Central memory CD8-positive, alpha-beta T cell (primary cell): ENCODE measurements around the gene ST3GAL4.

Source experiments
- ATAC-seq: fragments of 150-1000 bp; cut with Tn5 transposase; replicated peaks from 2 replicates; pipeline ENCODE4 v1.10.0; 2022; ENCODE audit warnings: mild to moderate bottlenecking, moderate FRiP score, moderate number of reproducible peaks; ENCODE audit not compliant: poor library complexity, severe bottlenecking; ENCODE audit errors: extremely low read depth
- DNase-seq, 2 donors: peaks; one replicate each; pipeline ENCODE4 v3.0.0; 2021; ENCODE audit warnings: low spot score in 2 of 2
- H3K27ac Mint-ChIP-seq: one replicate; pipeline ENCODE4 v1.8.0; 2022; ENCODE audit warnings: low read depth, mild to moderate bottlenecking, moderate library complexity, mixed read lengths
- H3K27me3 Mint-ChIP-seq: one replicate; pipeline ENCODE4 v1.8.0; 2022; ENCODE audit warnings: mixed read lengths
- H3K36me3 Mint-ChIP-seq: one replicate; pipeline ENCODE4 v1.8.0; 2022; ENCODE audit warnings: mild to moderate bottlenecking, moderate library complexity, mixed read lengths; ENCODE audit not compliant: insufficient read depth
- H3K4me1 Mint-ChIP-seq: one replicate; pipeline ENCODE4 v1.8.0; 2022; ENCODE audit warnings: mixed read lengths
- H3K4me3 Mint-ChIP-seq: one replicate; pipeline ENCODE4 v1.8.0; 2022; ENCODE audit warnings: mild to moderate bottlenecking, moderate library complexity, mixed read lengths
- H3K9me3 Mint-ChIP-seq: one replicate; pipeline ENCODE4 v1.8.0; 2022; ENCODE audit warnings: mixed read lengths

Gene ST3GAL4

GRCh38 chr11:126438691-126439090 is 83.2 kb downstream of the ST3GAL4 start:
- Mint-ChIP-seq H3K4me1 (peaks cover 7% of the 10 kb centered on the region), H3K36me3 (no peaks in the 10 kb centered on the region), H3K27me3 (no peaks in the 10 kb centered on the region), H3K4me3 (no peak overlapping the region), H3K27ac (no peak overlapping the region), H3K9me3 (no peaks in the 10 kb centered on the region)
- no peak for ATAC-seq
- no peak for DNase-seq

- H3K9me3 Mint-ChIP-seq = no peaks in the 10 kb centered on the region
- H3K4me1 Mint-ChIP-seq = peaks cover 7% of the 10 kb centered on the region
- no peak overlapping the region for H3K4me3 Mint-ChIP-seq
- H3K36me3 Mint-ChIP-seq = no peaks in the 10 kb centered on the region
- ATAC-seq (no peak), DNase-seq (no peak)
- no peak overlapping the region for H3K27ac Mint-ChIP-seq
- no peaks in the 10 kb centered on the region for H3K27me3 Mint-ChIP-seq
Observed at GRCh38 chr11:126440276-126440675, 84.8 kb downstream of the ST3GAL4 start.

- Mint-ChIP-seq H3K4me1 (peaks cover 7% of the 10 kb centered on the region), H3K9me3 (no peaks in the 10 kb centered on the region), H3K4me3 (no peak overlapping the region), H3K27ac (no peak overlapping the region), H3K36me3 (no peaks in the 10 kb centered on the region), H3K27me3 (no peaks in the 10 kb centered on the region)
- ATAC-seq (peak; percentile 40), DNase-seq (peak; percentile 58 to 66)
Observed at GRCh38 chr11:126440792-126441514, 85.5 kb downstream of the ST3GAL4 start.

- no peaks in the 10 kb centered on the region for H3K36me3 Mint-ChIP-seq
- no peak for DNase-seq
- H3K4me3 Mint-ChIP-seq = no peak overlapping the region
Observed at GRCh38 chr11:126443120-126443519, 87.6 kb downstream of the ST3GAL4 start.

GRCh38 chr11:126444072-126444471 is 88.6 kb downstream of the ST3GAL4 start:
- H3K4me1 Mint-ChIP-seq = peaks cover 7% of the 10 kb centered on the region
- H3K27ac Mint-ChIP-seq = no peak overlapping the region
- no peak overlapping the region for H3K4me3 Mint-ChIP-seq
- no peaks in the 10 kb centered on the region for H3K27me3 Mint-ChIP-seq
- no peaks in the 10 kb centered on the region for H3K9me3 Mint-ChIP-seq
- DNase-seq = no peak
- H3K36me3 Mint-ChIP-seq = no peaks in the 10 kb centered on the region
- ATAC-seq = no peak

More at GRCh38 chr11:126443120-126443519, 87.6 kb downstream of the ST3GAL4 start:
- Mint-ChIP-seq H3K9me3 (no peaks in the 10 kb centered on the region), H3K4me1 (peaks cover 7% of the 10 kb centered on the region), H3K27ac (no peak overlapping the region), H3K27me3 (no peaks in the 10 kb centered on the region)
- ATAC-seq = no peak

- H3K4me3 Mint-ChIP-seq = no peak overlapping the region
- H3K4me1 Mint-ChIP-seq = no peaks in the 10 kb centered on the region
- H3K36me3 Mint-ChIP-seq = peaks cover 2% of the 10 kb centered on the region
- no peak overlapping the region for H3K27ac Mint-ChIP-seq
- DNase-seq (no peak), ATAC-seq (no peak)
- no peaks in the 10 kb centered on the region for H3K27me3 Mint-ChIP-seq
- peaks cover 11% of the 10 kb centered on the region for H3K9me3 Mint-ChIP-seq
Observed at GRCh38 chr11:126446581-126446980, 91.1 kb downstream of the ST3GAL4 start.

GRCh38 chr11:126450198-126450597 is 94.7 kb downstream of the ST3GAL4 start:
- Mint-ChIP-seq H3K9me3 (peaks cover 11% of the 10 kb centered on the region), H3K4me3 (no peak overlapping the region), H3K4me1 (no peaks in the 10 kb centered on the region), H3K36me3 (peaks cover 2% of the 10 kb centered on the region), H3K27me3 (no peaks in the 10 kb centered on the region), H3K27ac (no peak overlapping the region)
- DNase-seq = no peak
- ATAC-seq = no peak

GRCh38 chr11:126450806-126451205 is 95.3 kb downstream of the ST3GAL4 start:
- DNase-seq (no peak), ATAC-seq (no peak)
- Mint-ChIP-seq H3K9me3 (peaks cover 11% of the 10 kb centered on the region), H3K36me3 (peaks cover 2% of the 10 kb centered on the region), H3K4me1 (no peaks in the 10 kb centered on the region), H3K27me3 (no peaks in the 10 kb centered on the region), H3K27ac (no peak overlapping the region), H3K4me3 (no peak overlapping the region)

- DNase-seq (no peak), ATAC-seq (no peak)
- H3K9me3 Mint-ChIP-seq = peaks cover 11% of the 10 kb centered on the region
- H3K27me3 Mint-ChIP-seq = no peaks in the 10 kb centered on the region
- H3K27ac Mint-ChIP-seq = no peak overlapping the region
- H3K36me3 Mint-ChIP-seq = peaks cover 3% of the 10 kb centered on the region
- H3K4me3 Mint-ChIP-seq = no peak overlapping the region
- H3K4me1 Mint-ChIP-seq = no peaks in the 10 kb centered on the region
Observed at GRCh38 chr11:126451211-126451802, 95.8 kb downstream of the ST3GAL4 start.

GRCh38 chr11:126452241-126453101 is 97.0 kb downstream of the ST3GAL4 start:
- Mint-ChIP-seq H3K27ac (no peak overlapping the region), H3K27me3 (no peaks in the 10 kb centered on the region), H3K9me3 (peaks cover 11% of the 10 kb centered on the region), H3K4me3 (no peak overlapping the region), H3K4me1 (no peaks in the 10 kb centered on the region), H3K36me3 (peaks cover 3% of the 10 kb centered on the region)
- no peak for ATAC-seq
- no peak for DNase-seq

- no peaks in the 10 kb centered on the region for H3K4me1 Mint-ChIP-seq
- H3K4me3 Mint-ChIP-seq = no peak overlapping the region
- H3K27ac Mint-ChIP-seq = no peak overlapping the region
- H3K36me3 Mint-ChIP-seq = peaks cover 3% of the 10 kb centered on the region
- peaks cover 3% of the 10 kb centered on the region for H3K9me3 Mint-ChIP-seq
- ATAC-seq (no peak), DNase-seq (no peak)
- H3K27me3 Mint-ChIP-seq = no peaks in the 10 kb centered on the region
Observed at GRCh38 chr11:126456089-126456488, 100.6 kb downstream of the ST3GAL4 start.

GRCh38 chr11:126456783-126457542 is 101.5 kb downstream of the ST3GAL4 start:
- H3K9me3 Mint-ChIP-seq = no peaks in the 10 kb centered on the region
- no peaks in the 10 kb centered on the region for H3K4me1 Mint-ChIP-seq
- H3K27me3 Mint-ChIP-seq = no peaks in the 10 kb centered on the region
- no peak overlapping the region for H3K27ac Mint-ChIP-seq
- ATAC-seq (no peak), DNase-seq (no peak)
- H3K36me3 Mint-ChIP-seq = peaks cover 1% of the 10 kb centered on the region
- H3K4me3 Mint-ChIP-seq = no peak overlapping the region
